K562 (cell line): ENCODE measurements around the gene TCHP. TPM values are rescaled to one million over a fixed set of nuclear protein-coding genes. Genes with fewer than 3 reads are reported as not detected.

Experiments used
- ATAC-seq: fragments of 200-7000 bp; cut with Tn5 transposase; 3 replicates; pipeline ENCODE4 v1.9.1; 2020; ENCODE audit warnings: moderate library complexity
- BruUV-seq: library from RNA; stranded (reverse); fragments of 400-500 nt; replicated peaks from 2 replicates; lab custom pipeline; 2021; lab: Mats Ljungman, UMichigan
- CTCF ChIA-PET: fragments of 300-600 bp; formaldehyde crosslinking; extraction: SDS; loops from one replicate; lab custom pipeline; 2021; ENCODE audit warnings: low intra/inter-chr PET ratio; lab: Yijun Ruan, JAX
- POLR2A ChIA-PET: fragments of 300-600, 350-650 bp; sonication (Branson Sonifier 250); formaldehyde crosslinking; extraction: SDS; loops from one replicate; lab custom pipeline; 2021; ENCODE audit warnings: antibody characterized with exemption, inconsistent platforms; lab: Yijun Ruan, JAX
- DNase-seq, 4 experiments: peaks; one replicate each; pipeline versions ENCODE4 v3.0.0 to v3.0.0-alpha.2; 2011 to 2018; ENCODE audit warnings: low spot score in 3 of 4, mixed read lengths in 3 of 4; ENCODE audit errors: extremely low read depth in 1 of 4
- FAIRE-seq: peaks from 2 replicates; lab custom pipeline; 2011; peaks lifted over from hg19 to GRCh38; lab: Jason Lieb, UNC
- H2AFZ ChIP-seq: 2 replicates; pipeline ENCODE4 v1.6.0; 2011; ENCODE audit warnings: low read depth, low read length, control low read depth, inconsistent platforms
- H3K27ac ChIP-seq: fragments of 200-600 bp; 3 replicates; pipeline ENCODE4 v1.8.0; 2011; ENCODE audit warnings: low read depth, mild to moderate bottlenecking, control low read depth, inconsistent platforms, low read length, moderate library complexity, mixed read lengths; ENCODE audit errors: extremely low read depth
- H3K27me3 ChIP-seq, 2 experiments: fragments of 300-600 bp in 1 of 2; 2 replicates in 1 of 2; 3 replicates in 1 of 2; pipeline versions ENCODE4 v1.6.0 to v1.8.0; 2011; ENCODE audit warnings: inconsistent platforms in 2 of 2, low read length in 2 of 2, mild to moderate bottlenecking in 1 of 2, mixed read lengths in 1 of 2, moderate library complexity in 1 of 2; ENCODE audit not compliant: control insufficient read depth in 2 of 2, insufficient read depth in 2 of 2
- H3K36me3 ChIP-seq: fragments of 300-600 bp; 3 replicates; pipeline ENCODE4 v1.8.0; 2011; ENCODE audit warnings: mild to moderate bottlenecking, low read length, inconsistent platforms; ENCODE audit not compliant: control insufficient read depth, insufficient read depth
- H3K4me1 ChIP-seq, 2 experiments: fragments of 200-600 bp in 1 of 2; replicated peaks in 1 of 2; 2 replicates in 1 of 2; 3 replicates in 1 of 2; pipeline versions ENCODE4 v1.5.1 to v1.8.0; 2011; ENCODE audit warnings: inconsistent platforms in 2 of 2, low read length in 2 of 2, mild to moderate bottlenecking in 1 of 2, mixed read lengths in 1 of 2, moderate library complexity in 1 of 2; ENCODE audit not compliant: control insufficient read depth in 2 of 2, insufficient read depth in 2 of 2
- H3K4me2 ChIP-seq: 2 replicates; pipeline ENCODE4 v1.6.1; 2011; ENCODE audit warnings: low read length, control low read depth, inconsistent platforms, mixed read lengths; ENCODE audit not compliant: insufficient read depth
- H3K4me3 ChIP-seq: fragments of 200-600 bp; sonication (generic), shearing (Covaris generic); 2 replicates; pipeline ENCODE4 v1.5.1; 2016; ENCODE audit warnings: control low read depth, inconsistent platforms
- H3K79me2 ChIP-seq: fragments of 200-600 bp; 3 replicates; pipeline ENCODE4 v1.8.0; 2011; ENCODE audit warnings: low read length, inconsistent platforms; ENCODE audit not compliant: control insufficient read depth, insufficient read depth
- H3K9ac ChIP-seq, 2 experiments: 2 replicates each; pipeline versions ENCODE4 v1.6.0 to v1.6.1; 2011; ENCODE audit warnings: low read depth in 2 of 2, low read length in 2 of 2, control low read depth in 1 of 2, inconsistent platforms in 1 of 2, mild to moderate bottlenecking in 1 of 2, mixed read lengths in 1 of 2; ENCODE audit not compliant: insufficient read depth in 1 of 2
- H3K9me1 ChIP-seq: one replicate; pipeline ENCODE4 v1.6.0; 2011; ENCODE audit warnings: inconsistent platforms, mild to moderate bottlenecking, low read length, moderate library complexity; ENCODE audit not compliant: control insufficient read depth, insufficient read depth
- H3K9me3 ChIP-seq: replicated peaks from 2 replicates; pipeline ENCODE4 v1.5.1; 2011; ENCODE audit warnings: low read depth, low read length, inconsistent platforms; ENCODE audit not compliant: control insufficient read depth, insufficient read depth
- H4K20me1 ChIP-seq: replicated peaks from 2 replicates; pipeline ENCODE4 v1.6.1; 2011; ENCODE audit warnings: low read length, inconsistent platforms, mixed read lengths; ENCODE audit not compliant: control insufficient read depth, insufficient read depth
- CUX1 ChIP-seq: fragments of 200-800 bp; sonication (Bioruptor generic); IDR thresholded peaks from 2 replicates; pipeline ENCODE4 v1.6.1; 2016; ENCODE audit warnings: missing genetic modification characterization, missing compliant biosample characterization
- EP400 ChIP-seq: fragments of 450-650 bp; IDR thresholded peaks from 2 replicates; pipeline ENCODE4 v1.6.1; 2017; ENCODE audit warnings: antibody characterized with exemption, mild to moderate bottlenecking, moderate library complexity
- HDGF ChIP-seq: fragments of 450-650 bp; IDR thresholded peaks from 2 replicates; pipeline ENCODE4 v1.6.1; 2016
- HNRNPL ChIP-seq: fragments of 200-400 bp; formaldehyde crosslinking; IDR thresholded peaks from 2 replicates; pipeline ENCODE4 v1.6.1; 2017; ENCODE audit warnings: low read depth, mild to moderate bottlenecking, low read length
- MBD1 ChIP-seq: fragments of 250-450 bp; sonication (Bioruptor Pico); IDR thresholded peaks from 2 replicates; pipeline ENCODE4 v1.8.0; 2022; ENCODE audit warnings: inconsistent platforms
- POLR2G ChIP-seq: fragments of 200-400 bp; formaldehyde crosslinking; IDR thresholded peaks from 2 replicates; pipeline ENCODE4 v1.6.1; 2017; ENCODE audit warnings: low read depth, mild to moderate bottlenecking, antibody characterized with exemption, low read length, moderate library complexity
- SMARCC2 ChIP-seq: fragments of 450-650 bp; IDR thresholded peaks from 2 replicates; pipeline ENCODE4 v1.6.1; 2017; ENCODE audit warnings: antibody characterized with exemption, moderate library complexity, mild to moderate bottlenecking, low read depth
- WGBS: fragments of 100-300 bp; shearing (Covaris generic); methylation state at CpG from one replicate; pipeline ENCODE4 v1.1.6; 2016; ENCODE audit warnings: low coverage, mixed read lengths; ENCODE audit not compliant: insufficient coverage; ENCODE audit errors: missing lambda C conversion rate; 5-methylcytosine and 5-hydroxymethylcytosine counted together
- in situ Hi-C: fragments of 300-500 bp; cut with MboI; formaldehyde crosslinking; loops from 4 replicates; pipeline ENCODE4 v1.15.0; 2018; ENCODE audit warnings: inconsistent platforms, mixed read lengths
- intact Hi-C: fragments of 100-400 bp; cut with micrococcal nuclease; formaldehyde crosslinking; loops from 2 replicates; pipeline ENCODE4 v1.14.2; 2022
- polyA plus RNA-seq, 8 experiments: library from polyadenylated mRNA; depleted of rRNA in 4 of 8; stranded (reverse) in 5 of 8; unstranded in 3 of 8; fragments of >200 nt; fragmentation: Nextera tagmentation in 2 of 8; fragmentation: Illumina TruSeq in 1 of 8; extraction: Ambion mirVana in 2 of 8; extraction: Trizol in 1 of 8; gene quantifications; 2 replicates each; pipeline versions ENCODE4 v1.2.1 to v1.2.3, GENCODE V29; 2011 to 2014; ENCODE audit warnings: inconsistent platforms in 1 of 8, missing spikeins in 1 of 8
- total RNA-seq, 7 experiments: library from RNA; depleted of rRNA in 6 of 7; stranded (reverse); fragments of >200 nt in 6 of 7; fragmentation: Illumina TruSeq in 2 of 7; extraction: Trizol in 2 of 7; gene quantifications; 2 replicates each; pipeline versions ENCODE4 v1.2.1 to v1.2.3, GENCODE V29; 2011 to 2021; ENCODE audit warnings: low replicate concordance in 1 of 7

Gene TCHP
- total and polyA plus RNA-seq, 9 of the 15 experiments (the other 6 are each of a cell fraction or from before 2014, with no cell fraction given), result 3.4 to 30.4 (median 19.7) TPM

GRCh38 chr12:109950625-109951024 lies 50.6 kb downstream of the TCHP start (continued):
- TF ChIP-seq CUX1 (CRISPR knock-in tag) (no peak), EP400 (no peak), POLR2G (no peak), HNRNPL (no peak)

- H3K4me3 ChIP-seq, result no peak overlapping the region
- no peak for TF ChIP-seq HDGF
- no peak for TF ChIP-seq MBD1 (CRISPR knock-in tag)
- TF ChIP-seq SMARCC2, result no peak
- ATAC-seq, result no peak
- no peaks in the 10 kb centered on the region for H3K79me2 ChIP-seq
- DNase-seq, result no peak
- no peaks in the 10 kb centered on the region for H3K9me1 ChIP-seq
- no peak overlapping the region for H3K9ac ChIP-seq
- intact Hi-C loops (no loop called here), in situ Hi-C loops (no loop called here)
- H3K4me2 ChIP-seq, result no peak overlapping the region
- BruUV-seq, result no TSS peak
- ChIA-PET CTCF (no interaction called here), POLR2A (interaction anchor here (0.6 to 1.0 kb wide), 2 partner anchors 17 to 40 kb away, joined by 3 read pairs; no protein-coding TSS in a partner anchor)
- FAIRE-seq, result peak; percentile 54
- H4K20me1 ChIP-seq, result no peaks in the 10 kb centered on the region
- WGBS, result 69% methylated on average over 5 of the region's 5 CpGs
- no peak overlapping the region for H3K27ac ChIP-seq
- no peaks in the 10 kb centered on the region for H3K4me1 ChIP-seq
- no peaks in the 10 kb centered on the region for H3K27me3 ChIP-seq
- no peak overlapping the region for H2AFZ ChIP-seq
- H3K9me3 ChIP-seq, result no peaks in the 10 kb centered on the region
- peaks cover 68% of the 10 kb centered on the region for H3K36me3 ChIP-seq
Observed at GRCh38 chr12:109951136-109951535, 51.1 kb downstream of the TCHP start.
